Measurements from ENCODE around the gene STIM2.

Gene STIM2

DNA sequence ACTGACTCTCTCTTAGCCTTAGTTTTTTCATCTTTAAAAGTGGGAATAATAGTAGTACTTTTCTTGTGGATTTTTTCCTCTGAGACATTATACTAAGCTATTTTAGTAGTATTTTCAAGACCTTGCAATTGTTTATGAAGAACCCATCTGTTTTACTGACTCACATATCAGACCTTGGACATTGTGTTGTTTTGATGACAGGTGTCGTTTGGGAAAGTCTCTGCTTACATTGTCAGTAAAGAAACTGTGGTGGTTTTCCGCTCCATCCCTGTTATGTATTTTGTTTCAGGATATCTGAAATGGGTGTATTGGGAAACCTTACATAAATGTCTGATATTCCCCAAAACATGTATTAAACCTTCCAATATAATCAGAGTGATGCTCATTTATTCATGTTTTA lies 92.2 kb downstream of the STIM2 start:
- no peak for DNase-seq (ENCODE audit: extremely low read depth, low read depth)
- H3K4me3 ChIP-seq (replicated peaks; ENCODE audit: low read depth, low read length), result no peak overlapping the region
- TF ChIP-seq, protein P1, sequence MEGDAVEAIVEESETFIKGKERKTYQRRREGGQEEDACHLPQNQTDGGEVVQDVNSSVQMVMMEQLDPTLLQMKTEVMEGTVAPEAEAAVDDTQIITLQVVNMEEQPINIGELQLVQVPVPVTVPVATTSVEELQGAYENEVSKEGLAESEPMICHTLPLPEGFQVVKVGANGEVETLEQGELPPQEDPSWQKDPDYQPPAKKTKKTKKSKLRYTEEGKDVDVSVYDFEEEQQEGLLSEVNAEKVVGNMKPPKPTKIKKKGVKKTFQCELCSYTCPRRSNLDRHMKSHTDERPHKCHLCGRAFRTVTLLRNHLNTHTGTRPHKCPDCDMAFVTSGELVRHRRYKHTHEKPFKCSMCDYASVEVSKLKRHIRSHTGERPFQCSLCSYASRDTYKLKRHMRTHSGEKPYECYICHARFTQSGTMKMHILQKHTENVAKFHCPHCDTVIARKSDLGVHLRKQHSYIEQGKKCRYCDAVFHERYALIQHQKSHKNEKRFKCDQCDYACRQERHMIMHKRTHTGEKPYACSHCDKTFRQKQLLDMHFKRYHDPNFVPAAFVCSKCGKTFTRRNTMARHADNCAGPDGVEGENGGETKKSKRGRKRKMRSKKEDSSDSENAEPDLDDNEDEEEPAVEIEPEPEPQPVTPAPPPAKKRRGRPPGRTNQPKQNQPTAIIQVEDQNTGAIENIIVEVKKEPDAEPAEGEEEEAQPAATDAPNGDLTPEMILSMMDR (IDR thresholded peaks at IDR 0.05; ENCODE audit: low read depth, low read length, missing control alignments), result no peak

DNA sequence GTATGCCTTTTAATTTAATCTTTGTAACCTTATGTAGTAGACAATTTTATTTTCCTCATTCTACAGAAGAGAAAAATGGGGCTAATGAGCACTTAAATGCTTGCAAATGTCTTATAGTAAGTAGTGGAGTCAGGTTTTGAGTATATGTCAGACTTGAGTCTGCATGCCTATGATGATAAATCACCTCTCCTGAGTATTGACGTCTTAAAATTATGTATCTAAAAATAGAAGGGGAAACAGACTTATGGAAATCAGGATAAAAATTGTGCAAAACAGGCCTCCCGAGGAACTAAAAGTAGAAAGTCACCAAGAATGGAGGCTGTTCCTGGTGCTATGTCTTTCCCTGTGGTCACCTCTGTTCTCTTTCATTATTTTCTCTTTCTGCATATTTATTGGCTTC lies 92.7 kb downstream of the STIM2 start:
- no peak overlapping the region for H3K4me3 ChIP-seq (replicated peaks; ENCODE audit: low read depth, low read length)
- no peak for DNase-seq (ENCODE audit: extremely low read depth, low read depth)
- TF ChIP-seq, protein P1 (IDR thresholded peaks at IDR 0.05; ENCODE audit: low read depth, low read length, missing control alignments), result no peak

DNA sequence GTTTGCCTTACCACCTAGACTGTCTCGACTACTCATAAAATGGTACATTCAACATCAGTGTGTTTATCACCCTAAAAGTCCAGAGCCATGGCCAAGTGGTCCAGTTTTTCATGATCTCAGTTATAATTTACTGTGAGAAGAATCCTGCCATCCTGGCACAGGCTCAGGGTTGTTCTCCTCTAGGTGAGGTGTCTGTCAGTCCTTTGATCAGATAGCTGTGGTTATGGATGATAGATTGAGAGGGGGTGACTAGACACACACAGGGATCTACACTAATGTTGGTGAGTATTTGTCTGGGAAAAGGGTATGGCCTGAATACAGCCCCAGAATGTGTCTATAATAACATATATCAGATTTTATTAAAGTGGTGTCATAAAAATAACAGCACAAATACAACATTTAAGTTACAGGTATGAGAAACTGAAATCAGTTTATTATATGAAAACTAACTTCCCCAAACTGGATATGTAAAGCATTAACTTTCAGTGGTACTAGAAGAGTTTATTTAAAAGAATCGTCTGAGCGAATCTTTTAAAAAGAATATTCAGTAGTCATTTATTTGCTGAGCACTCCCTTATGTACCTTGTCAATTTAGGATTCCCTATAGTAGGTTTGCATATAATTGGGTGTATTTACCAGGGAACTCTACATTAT lies 93.3 kb downstream of the STIM2 start:
- H3K4me3 ChIP-seq (replicated peaks; ENCODE audit: low read depth, low read length), result no peak overlapping the region
- DNase-seq (ENCODE audit: extremely low read depth, low read depth), result no peak
- TF ChIP-seq, protein P1 (IDR thresholded peaks at IDR 0.05; ENCODE audit: low read depth, low read length, missing control alignments), result no peak

DNA sequence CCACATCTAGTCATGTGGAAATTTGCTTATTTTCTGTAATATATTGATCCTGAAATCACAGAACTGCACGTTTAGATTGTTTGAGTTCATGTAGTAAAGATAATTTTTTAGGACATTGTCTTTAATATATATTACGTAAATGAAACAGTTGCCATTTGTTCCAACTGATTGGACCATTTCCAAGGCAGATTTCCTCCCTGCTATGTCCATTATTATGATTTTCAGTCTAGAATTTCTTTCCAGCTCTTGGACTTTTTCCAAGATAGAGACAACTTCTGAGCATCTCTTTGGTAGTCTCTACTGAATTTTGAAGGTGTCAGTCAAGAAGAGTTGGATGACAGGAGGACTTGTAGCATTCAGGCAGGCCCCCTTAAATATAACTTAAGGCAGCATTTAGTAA lies 94.6 kb downstream of the STIM2 start:
- DNase-seq (ENCODE audit: extremely low read depth, low read depth), result no peak
- TF ChIP-seq, protein P1 (IDR thresholded peaks at IDR 0.05; ENCODE audit: low read depth, low read length, missing control alignments), result no peak
- H3K4me3 ChIP-seq (replicated peaks; ENCODE audit: low read depth, low read length), result no peak overlapping the region

DNA sequence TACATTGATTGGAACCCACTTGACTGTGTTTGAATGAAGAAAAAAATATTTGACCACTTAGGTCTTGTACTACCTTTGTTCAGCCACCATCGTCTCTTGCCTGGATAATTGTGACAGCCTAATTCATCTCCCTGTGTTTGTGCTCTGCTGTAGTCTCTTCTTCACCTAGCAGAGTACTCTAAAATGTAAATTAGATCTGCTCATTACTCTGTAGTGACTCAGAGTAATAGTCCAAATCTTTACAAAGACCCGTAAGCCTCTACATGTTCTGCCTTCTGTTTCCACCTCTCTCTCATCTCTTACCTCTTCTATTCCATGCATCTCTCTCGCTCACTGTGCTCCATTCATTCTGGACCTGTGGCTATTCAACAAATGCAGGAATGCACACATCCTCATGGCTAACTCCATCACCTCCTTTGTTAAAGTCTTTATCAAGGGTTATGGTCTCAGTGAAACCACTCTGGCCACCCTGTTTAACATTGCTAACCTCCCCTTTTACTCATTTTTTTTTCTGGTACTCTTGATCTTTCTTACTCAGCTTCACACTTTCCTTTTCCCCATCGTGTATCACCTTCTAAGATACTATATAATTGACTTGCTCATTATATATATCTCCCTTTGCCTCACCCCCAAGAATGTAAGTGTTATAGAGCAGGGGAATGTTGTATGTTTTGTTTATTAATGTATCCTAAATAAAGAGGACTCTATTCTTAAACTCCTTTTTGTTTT lies 98.4 kb downstream of the STIM2 start:
- no peak for DNase-seq (ENCODE audit: extremely low read depth, low read depth)
- no peak overlapping the region for H3K4me3 ChIP-seq (replicated peaks; ENCODE audit: low read depth, low read length)
- TF ChIP-seq, protein P1 (IDR thresholded peaks at IDR 0.05; ENCODE audit: low read depth, low read length, missing control alignments), result no peak

DNA sequence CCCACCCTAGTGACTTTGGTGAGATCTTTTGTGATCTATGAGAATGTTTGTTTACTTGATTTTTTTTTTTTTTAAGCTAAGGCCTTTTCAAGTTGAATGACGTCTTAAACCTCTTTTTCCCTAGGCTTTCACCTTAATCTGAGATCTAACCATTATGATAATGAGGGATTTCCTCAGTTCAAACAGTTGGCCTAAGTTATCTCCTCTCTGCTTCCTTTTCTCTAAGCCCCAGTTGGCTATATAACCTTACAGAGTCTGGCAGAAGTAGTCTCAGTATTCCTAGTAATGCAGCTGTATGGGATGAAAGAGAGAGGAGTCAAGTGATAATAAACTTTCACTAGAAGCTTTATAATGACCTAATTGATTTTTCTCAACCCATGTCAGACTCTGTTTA lies 99.0 kb downstream of the STIM2 start:
- DNase-seq (ENCODE audit: extremely low read depth, low read depth), result no peak
- TF ChIP-seq, protein P1 (IDR thresholded peaks at IDR 0.05; ENCODE audit: low read depth, low read length, missing control alignments), result no peak
- no peak overlapping the region for H3K4me3 ChIP-seq (replicated peaks; ENCODE audit: low read depth, low read length)
